ENCODE results near the gene IGFBP1. TPM values are rescaled to one million over a fixed set of nuclear protein-coding genes. Genes with fewer than 3 reads are reported as not detected.

Gene IGFBP1
- total RNA-seq, 2 donors from 2014 or later = 0.26 to 0.99 TPM

DNA sequence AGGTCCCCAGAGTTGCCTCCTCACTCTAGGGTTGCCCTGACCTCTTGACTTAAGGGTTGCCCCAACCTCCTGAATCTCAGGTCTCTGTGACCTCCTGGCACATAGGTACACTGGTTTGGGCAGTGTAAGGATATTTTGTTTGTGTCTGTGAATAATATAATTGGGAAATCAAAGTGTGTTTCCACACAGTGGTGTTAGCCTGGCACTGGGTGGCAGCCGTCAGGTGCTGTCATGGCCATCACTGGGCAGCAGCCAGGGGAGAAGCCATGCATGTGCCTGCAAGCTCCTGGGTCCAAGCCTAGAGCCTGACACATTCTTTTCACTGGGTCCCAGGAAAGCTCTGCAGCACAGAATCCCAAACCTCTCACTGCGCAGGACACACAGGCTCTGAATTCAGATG is 11.8 kb upstream of the IGFBP1 start:
- Histone ChIP-seq H3K9me3 (peaks cover 0 to 7% (median 0%) of the 10 kb centered on the region in 3 donors), H3K4me1 (no peaks in the 10 kb centered on the region), H3K27ac (no peak overlapping the region), H3K4me3 (no peak overlapping the region), H3K36me3 (replicated peaks in 1 of 2; ENCODE audit: insufficient read depth in 1 of 2, low read depth in 2 of 2) (no peaks in the 10 kb centered on the region), H3K27me3 (no peaks in the 10 kb centered on the region)
- 78 to 86% methylated on average over 1 to 2 of the region's 2 CpGs for WGBS, 2 donors
- DNase-seq = no peak
- TF ChIP-seq CTCF (IDR thresholded peaks at IDR 0.05) = no peak
- no peak for TF ChIP-seq POLR2A (IDR thresholded peaks at IDR 0.05)
- intact Hi-C loops (cut with DNase I) = no loop called here
- ATAC-seq = no peak

- no peak for TF ChIP-seq CTCF (IDR thresholded peaks at IDR 0.05)
- TF ChIP-seq POLR2A (IDR thresholded peaks at IDR 0.05) = no peak
- Histone ChIP-seq H3K36me3 (replicated peaks in 1 of 2; ENCODE audit: insufficient read depth in 1 of 2, low read depth in 2 of 2) (no peaks in the 10 kb centered on the region), H3K27ac (no peak overlapping the region), H3K9me3 (peaks cover 0 to 7% (median 0%) of the 10 kb centered on the region in 3 donors), H3K27me3 (no peaks in the 10 kb centered on the region), H3K4me3 (no peak overlapping the region), H3K4me1 (no peaks in the 10 kb centered on the region)
- intact Hi-C loops (cut with DNase I) = no loop called here
- DNase-seq (no peak), ATAC-seq (no peak)
- WGBS, 2 donors = 24 to 41% methylated on average over 3 of the region's 3 CpGs
These were observed 9.7 kb upstream of the IGFBP1 start for GRCh38 chr7:45878457-45879144.

DNA sequence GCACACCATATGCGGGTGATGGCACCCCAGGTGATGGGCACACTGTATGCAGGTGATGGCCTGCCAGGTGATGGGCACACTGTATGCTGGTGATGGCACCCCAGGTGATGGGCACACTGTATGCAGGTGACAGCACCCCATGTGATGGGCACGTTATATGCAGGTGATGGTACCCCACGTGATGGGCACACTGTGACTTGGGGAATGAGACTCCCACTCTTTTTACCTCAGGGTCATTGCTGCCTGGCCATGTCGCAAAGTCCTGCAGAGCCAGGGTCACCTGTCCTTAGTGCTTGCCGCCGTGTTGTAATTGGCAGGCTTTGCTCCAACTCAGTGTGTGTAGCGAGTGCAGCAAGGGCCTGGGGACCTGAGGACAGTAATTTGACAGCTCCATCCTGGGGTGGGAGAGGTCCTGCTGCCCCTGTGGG is 7.8 kb upstream of the IGFBP1 start:
- ATAC-seq = no peak
- Histone ChIP-seq H3K4me3 (no peak overlapping the region), H3K27ac (no peak overlapping the region), H3K9me3 (peaks cover 0 to 7% (median 0%) of the 10 kb centered on the region in 3 donors), H3K27me3 (peaks cover 0 to 5% of the 10 kb centered on the region in 2 donors), H3K36me3 (replicated peaks in 1 of 2; ENCODE audit: insufficient read depth in 1 of 2, low read depth in 2 of 2) (no peaks in the 10 kb centered on the region), H3K4me1 (no peaks in the 10 kb centered on the region)
- TF ChIP-seq POLR2A (IDR thresholded peaks at IDR 0.05) (no peak), CTCF (IDR thresholded peaks at IDR 0.05) (no peak)
- DNase-seq = no peak
- intact Hi-C loops (cut with DNase I) = no loop called here
- 74 to 88% methylated on average over 6 to 7 of the region's 7 CpGs for WGBS, 2 donors

DNA sequence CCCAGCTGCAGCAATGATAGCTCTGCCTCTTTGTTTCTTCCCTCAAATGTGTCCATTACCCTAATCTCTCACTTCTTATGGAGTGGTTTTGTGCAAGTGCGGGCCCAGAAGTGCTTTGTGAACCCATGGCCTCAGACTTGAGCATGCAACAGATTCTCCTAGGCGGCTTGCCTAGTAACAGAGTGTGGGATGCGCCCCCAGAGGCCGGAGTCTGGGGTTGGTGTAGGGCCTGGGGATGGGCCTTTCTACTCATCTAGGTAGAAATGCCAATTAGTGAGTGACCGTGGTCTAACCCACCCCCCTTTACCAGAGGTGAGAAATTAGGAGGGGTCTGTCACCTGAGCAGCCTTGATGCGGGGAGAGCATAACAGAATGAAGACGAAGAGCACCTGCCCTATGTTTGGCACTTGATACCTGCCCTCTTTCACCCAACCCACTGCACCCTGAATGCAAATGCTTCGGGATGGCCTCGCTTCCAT is 7.0 kb upstream of the IGFBP1 start:
- H3K4me1 ChIP-seq = no peaks in the 10 kb centered on the region
- peaks cover 0 to 5% of the 10 kb centered on the region in 2 donors for H3K27me3 ChIP-seq
- H3K27ac ChIP-seq = no peak overlapping the region
- WGBS, 2 donors = 78 to 83% methylated on average over 9 of the region's 9 CpGs
- H3K36me3 ChIP-seq (replicated peaks in 1 of 2; ENCODE audit: insufficient read depth in 1 of 2, low read depth in 2 of 2) = no peaks in the 10 kb centered on the region
- ATAC-seq (no peak), DNase-seq (no peak)
- H3K4me3 ChIP-seq = no peak overlapping the region
- no peak for TF ChIP-seq POLR2A (IDR thresholded peaks at IDR 0.05)
- no peak for TF ChIP-seq CTCF (IDR thresholded peaks at IDR 0.05)
- intact Hi-C loops (cut with DNase I) = no loop called here
- H3K9me3 ChIP-seq = peaks cover 0 to 7% (median 0%) of the 10 kb centered on the region in 3 donors
